GM18507 (cell line): ENCODE measurements around the gene PCNX2.

ENCODE experiments used
- DNase-seq: peaks from one replicate; pipeline ENCODE4 v3.0.0; 2011; ENCODE audit warnings: low read depth; ENCODE audit not compliant: insufficient read length; ENCODE audit errors: extremely low spot score
- FAIRE-seq: peaks from 2 replicates; lab custom pipeline; 2011; peaks lifted over from hg19 to GRCh38; lab: Jason Lieb, UNC

The PCNX2 gene

DNA sequence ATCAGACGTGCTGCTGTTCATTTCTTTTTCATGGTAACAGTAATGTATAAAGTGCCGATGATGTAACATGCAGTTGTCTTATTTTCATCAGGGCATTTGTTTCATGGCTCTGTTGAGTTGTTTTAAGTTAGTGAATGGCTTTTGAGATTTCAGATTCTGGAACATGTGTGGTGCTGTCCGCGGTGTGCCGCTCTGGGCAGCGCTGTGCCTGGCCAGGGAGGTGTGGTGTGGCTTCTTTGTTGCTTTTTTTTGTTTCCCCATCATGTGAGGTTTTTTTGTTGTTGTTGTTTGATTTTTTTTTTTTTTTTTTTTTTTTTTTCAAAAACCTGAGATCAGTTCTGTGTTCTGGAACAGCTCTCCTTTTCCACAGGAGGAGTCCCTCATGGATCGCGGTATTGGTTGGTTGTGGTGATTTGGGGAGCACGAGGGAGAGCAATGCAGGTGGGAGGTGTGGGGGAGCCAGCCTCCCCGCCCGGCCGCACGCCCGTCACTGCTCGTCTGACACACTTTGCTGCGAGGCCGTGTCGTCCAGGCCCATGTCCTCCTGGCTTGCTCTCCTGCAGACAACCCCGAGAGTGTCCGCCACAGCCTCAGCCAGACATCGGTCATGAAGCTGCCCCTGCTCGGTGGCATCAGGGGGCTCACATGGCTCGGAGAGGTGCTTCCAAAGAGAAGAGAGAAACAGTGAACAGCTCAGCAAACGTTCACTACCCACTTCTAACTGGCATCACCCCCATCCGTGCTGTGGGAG is 311.5 kb downstream of the PCNX2 start:
- FAIRE-seq (no peak), DNase-seq (no peak)

DNA sequence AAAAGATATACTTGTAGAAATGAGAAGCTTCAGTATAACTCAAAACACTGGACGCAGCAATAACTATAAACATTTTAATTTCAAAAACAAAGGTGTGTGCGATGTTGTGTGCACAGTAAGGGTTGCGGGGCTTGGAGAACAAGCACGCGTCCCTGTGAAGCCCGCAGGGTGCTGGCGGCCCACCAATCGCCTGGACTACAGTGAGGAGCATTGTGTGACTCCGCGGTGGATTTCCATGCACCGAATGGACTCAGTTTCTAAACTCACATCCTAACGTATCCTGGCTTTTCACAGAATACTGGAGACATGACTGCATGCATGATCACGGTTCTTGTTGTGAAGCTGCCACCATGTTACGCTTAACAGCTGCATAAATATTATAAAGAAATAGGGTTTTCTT is 312.1 kb downstream of the PCNX2 start:
- no peak for FAIRE-seq

DNA sequence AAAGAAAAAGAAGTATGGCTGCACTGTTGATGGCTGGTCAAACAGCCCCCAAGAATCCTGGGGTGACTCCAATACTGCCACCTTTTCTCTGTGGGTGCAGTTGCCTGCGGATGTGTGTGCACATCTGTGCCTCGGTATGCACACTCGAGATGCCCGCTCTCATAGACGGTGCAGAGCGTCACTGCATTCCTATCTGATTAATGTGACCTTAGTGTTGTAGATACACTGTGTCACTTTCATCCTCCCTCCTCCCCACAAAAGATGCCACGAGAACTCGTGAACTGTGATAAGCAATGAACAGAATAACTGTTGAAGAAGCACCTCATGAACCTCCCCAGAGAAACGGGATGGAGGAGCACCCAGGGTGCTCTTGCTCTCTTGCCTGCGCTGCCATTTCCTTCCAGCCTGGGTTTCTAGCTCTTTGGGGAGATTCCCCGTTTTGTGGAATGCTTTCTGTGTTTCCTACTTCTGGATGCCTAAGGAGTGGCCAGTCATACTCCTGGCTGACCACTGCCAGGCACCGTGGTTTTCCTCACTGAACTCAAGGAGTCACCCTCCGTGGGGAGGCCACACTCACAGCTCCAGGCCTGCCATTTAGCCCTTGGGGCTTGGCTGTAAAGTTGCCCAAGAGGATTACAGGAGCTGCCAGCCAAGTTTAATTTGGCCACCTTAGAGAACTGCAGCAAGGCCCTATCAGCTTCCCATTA is 313.1 kb downstream of the PCNX2 start:
- FAIRE-seq, result no peak
- DNase-seq, result no peak

More for the DNA sequence above, 312.1 kb downstream of the PCNX2 start:
- DNase-seq, result no peak

DNA sequence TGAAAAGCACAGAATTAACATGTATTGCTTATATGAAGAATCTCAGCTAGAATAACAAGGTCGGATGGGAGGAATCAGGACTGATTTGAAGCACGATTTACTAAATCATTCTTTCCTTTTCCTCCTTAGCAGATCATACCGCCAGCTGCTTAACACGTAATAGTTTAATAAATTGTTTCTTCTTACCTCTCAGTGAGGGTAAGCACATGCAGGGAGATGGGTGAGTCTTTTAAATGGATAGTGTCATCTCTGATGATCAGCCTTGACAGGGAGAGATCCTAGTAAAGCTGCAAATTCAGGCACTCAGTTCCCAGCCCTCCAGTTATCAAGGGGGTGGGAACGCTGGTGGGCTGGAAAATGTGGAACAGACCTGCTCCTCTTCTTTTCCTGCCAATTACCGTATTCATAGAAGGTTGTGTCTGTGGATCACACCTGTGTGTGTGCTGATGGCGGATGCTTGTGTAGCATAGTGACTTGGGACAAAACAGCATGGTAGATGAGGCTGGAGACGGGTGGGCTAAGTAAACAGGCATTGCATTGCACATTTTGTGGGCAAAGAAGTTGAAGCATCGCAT is 314.5 kb downstream of the PCNX2 start:
- FAIRE-seq, result no peak
- no peak for DNase-seq

DNA sequence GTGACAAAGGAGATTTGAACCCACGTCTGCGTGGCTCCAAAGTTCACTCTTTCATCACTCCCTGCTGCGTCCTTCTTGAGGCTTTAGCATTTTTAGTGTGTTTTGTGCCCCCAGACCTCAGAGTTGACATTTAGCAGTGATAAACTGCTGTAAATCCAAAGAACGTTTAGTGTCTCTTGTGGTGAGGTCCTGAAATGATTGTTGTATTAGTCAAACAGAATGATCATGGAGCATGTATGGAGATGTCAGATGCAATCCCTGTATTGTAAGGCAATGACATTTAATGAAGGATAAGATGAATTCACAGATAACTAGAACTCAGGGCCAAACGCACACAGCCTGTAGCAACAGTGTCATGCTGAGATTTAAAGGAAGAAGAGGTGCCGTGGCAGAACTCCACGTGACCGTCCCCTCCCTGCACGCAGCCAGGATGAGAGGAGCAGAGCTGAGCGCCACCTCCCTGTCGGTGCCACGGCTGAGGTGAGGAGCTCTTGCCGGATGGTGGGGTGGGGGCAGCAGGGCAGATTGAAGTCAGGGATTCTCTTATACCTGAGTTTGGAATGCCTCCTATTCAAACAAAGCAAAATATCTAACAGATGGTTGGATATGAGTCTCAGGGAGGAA is 315.1 kb downstream of the PCNX2 start:
- no peak for FAIRE-seq
- DNase-seq, result no peak

DNA sequence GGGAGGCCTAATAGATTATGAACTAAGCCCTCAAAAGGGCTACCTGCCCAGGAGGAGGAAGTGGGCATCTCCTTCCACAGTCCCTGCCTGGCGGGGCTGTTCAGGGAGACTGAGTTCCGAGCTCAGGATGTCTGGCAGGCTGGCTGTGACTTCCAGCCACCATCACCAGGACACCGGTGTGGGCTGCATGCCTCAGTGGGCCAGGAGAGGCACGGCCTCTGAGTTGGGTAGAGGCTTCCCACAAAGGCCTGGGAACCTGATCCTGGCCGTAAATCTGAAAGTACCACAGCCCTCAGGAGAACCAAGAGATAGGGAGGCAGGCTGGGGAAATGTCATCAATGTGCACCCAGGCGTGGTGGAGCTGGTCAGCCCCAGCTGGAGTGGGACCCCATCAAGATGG is 316.0 kb downstream of the PCNX2 start:
- FAIRE-seq, result no peak
- DNase-seq, result no peak

DNA sequence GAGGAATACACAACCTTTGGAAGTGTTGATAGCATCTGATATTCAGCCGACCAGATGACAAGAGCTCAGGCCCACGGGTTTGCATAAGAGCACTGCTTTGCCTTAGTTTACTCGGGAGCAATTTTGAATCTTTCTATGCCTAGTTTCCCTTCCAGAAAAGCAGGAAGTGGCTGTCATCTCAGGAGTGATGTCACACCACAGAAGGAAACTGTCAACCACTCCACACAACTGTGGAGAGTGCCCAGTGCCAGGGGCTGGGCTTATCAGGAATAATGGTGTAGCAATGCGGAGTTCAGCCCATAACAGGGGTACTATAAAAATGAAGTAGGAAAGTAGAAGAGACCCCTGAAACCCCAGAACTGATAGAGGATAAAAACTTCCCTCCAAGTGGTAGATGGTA is 316.7 kb downstream of the PCNX2 start:
- no peak for DNase-seq
- no peak for FAIRE-seq

DNA sequence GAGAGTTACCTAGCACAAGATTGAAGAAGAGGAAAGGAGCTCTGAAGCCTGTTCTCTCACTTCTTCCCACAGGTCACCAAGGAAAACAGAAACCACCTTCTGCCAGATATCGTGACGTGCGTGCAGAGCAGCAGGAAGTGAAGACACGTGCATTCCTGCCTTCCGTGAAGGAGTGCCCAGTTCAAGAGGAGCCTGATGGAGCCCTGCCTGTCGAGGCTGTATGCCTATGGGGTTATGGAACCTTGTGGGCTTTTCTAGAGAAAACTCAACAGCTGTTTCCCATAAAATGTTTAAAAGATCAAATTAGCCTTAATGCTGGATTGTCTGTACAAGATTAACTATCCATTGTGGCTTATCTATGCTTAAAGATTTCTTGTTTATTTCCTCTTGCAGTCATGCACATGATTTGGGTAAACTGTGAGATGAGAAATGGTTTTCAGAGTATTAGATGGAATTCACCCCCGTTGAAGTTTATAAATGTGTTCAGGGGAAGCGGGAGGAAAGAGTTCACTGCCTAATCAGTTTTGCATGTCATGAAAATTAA is 317.4 kb downstream of the PCNX2 start:
- DNase-seq (no peak), FAIRE-seq (no peak)

DNA sequence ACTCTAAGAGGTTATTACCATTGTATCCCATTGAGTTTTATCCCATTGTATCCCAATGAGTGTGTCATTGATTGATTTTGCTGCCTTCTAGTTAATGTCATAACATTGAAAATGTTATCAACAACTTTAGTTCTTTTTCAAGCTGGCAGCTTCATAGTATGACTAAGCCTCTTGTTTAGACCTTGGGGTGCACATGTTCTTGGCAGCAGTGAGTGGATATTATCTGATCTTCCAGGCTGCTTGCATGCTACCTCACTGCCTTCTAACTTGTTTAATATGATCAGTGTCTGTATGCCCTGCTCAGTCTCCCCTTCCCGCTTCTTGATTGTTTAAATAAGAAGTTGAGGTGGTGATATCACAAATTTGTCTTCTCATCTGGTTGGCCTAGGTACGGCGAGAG is 320.6 kb downstream of the PCNX2 start:
- no peak for DNase-seq
- no peak for FAIRE-seq

DNA sequence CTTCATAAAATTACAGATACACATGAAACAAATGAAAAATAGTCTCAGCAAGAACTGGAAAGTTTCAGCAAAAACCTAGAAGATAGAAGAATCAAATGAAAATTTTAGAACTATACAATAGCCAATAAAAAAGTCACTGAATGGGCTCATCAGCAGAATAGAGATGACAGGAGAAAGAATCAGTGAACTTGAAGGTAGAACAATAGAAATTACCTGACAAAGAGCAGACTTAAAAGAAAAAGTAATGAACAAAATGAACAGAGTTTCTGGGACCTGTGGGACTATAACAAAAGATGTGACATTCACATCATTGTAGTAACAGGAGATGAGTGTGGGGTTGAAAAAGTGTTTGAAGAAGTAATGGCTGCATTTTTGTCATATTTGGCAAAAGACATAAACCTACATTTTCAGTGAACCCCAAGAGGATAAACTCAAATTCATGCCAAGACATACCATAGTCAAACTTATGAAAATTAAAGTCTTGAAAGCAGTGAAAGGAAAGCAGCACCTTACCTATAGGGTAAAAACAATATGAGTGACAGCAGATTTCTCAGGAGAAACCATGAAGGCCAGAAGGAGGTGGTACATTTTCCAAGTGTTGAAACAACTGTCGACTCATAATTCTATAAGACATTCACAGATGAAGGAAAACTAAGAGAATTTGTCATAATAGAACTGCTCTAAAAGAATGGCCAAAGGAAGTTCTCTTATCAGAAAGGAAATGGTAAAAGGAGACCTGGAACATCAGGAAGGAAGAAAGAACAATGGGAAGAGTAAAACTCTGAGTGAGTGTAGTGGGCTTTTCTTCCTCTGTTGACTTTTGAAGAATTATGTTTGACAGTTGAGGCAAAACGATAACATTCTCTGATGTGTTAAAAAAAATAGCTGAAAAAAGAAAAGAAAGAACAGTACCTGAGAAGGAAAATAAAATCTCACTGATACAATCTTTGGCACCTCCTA is 321.6 kb downstream of the PCNX2 start:
- no peak for FAIRE-seq
- DNase-seq, result no peak

DNA sequence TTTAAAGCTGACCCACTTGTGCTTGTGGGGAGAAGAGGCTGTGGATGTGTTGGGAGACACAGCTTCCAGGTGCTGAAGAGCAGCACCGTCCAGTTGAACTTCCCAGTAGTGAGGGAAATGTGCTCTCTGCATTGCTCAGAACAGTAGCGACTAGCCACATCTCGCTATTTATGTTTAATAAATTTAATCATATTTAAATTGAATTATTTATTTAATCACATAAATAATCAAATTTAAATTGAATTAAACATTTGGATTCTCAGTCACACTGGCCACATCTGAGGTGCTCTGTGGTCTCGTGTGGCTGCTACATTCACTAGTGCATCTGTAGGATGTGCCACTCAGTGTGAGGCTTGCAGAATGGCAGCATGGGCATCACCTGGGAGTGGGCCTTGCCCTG is 325.0 kb downstream of the PCNX2 start:
- DNase-seq (no peak), FAIRE-seq (no peak)

DNA sequence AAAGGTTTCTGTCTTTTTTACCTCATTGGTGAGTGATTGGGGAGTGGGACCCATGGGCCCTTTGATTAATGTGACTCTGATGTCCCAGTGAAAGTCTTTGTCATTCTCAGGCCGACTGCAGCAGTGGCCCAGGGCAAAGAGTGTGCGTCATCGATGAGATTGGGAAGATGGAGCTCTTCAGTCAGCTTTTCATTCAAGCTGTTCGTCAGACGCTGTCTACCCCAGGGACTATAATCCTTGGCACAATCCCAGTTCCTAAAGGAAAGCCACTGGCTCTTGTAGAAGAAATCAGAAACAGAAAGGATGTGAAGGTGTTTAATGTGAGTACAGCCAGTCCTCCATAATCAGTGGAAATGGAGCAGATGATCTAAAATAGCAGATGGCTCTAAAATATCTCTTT is 325.7 kb downstream of the PCNX2 start:
- FAIRE-seq, result no peak

DNA sequence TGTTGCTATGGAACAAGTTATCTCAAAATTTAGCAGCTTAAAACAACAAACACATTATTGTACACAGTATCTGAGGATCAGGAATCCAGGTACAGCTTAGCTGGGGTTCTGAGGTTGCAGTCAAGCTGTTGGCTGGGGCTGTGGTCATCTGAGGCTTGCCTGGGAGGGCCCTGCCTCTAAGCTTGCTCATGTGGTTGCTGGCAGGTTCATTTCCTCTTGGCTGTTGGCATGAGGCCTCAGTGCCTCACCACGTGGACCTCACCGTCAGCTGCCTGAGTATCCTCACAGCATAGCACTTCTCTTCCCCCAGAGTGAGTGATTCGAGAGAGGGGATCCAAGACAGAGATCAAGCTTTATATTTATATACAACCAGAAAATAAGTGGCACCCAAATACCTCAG is 326.6 kb downstream of the PCNX2 start:
- FAIRE-seq, result no peak

More for the DNA sequence above, 325.7 kb downstream of the PCNX2 start:
- no peak for DNase-seq

DNA sequence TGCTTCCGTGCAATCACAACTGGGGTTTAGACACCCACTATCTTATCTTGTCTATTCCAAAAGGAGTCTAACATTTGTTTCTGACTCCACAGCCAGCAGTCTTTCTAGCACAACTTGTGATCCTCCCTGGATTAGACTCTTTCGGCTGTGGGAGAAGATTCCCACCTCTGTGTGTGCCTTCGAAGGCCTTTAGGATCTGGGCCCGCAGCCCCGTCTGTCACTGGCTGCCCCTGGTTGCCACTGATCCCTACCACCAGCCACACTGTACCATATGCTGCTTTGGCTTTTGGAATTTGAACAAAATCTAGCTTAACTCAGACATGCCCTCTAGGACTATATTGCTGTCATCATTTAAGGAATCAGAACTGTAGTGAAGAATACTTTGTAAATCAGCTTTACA is 327.1 kb downstream of the PCNX2 start:
- no peak for FAIRE-seq

More for the DNA sequence above, 326.6 kb downstream of the PCNX2 start:
- DNase-seq, result no peak

DNA sequence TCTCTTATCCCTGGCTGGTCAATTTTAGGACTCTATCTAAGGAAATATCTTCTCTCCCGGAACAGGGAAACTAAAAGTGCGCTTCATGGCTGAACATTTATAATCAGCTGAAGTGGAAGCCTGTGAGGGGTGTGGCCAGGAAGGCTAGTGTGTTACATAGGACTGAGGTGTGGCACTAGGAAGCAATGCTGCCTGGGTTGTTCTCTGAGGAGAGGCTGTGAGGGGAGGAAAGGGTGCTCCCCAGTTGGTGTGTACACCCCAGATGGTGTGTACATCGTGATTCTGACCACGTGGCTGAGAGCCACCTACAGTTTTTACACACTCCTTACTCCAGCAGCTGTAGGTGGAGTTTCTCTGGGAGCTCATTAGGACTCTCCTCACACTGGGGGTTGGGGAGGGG is 328.9 kb downstream of the PCNX2 start:
- DNase-seq (no peak), FAIRE-seq (no peak)

More for the DNA sequence above, 327.1 kb downstream of the PCNX2 start:
- DNase-seq, result no peak

DNA sequence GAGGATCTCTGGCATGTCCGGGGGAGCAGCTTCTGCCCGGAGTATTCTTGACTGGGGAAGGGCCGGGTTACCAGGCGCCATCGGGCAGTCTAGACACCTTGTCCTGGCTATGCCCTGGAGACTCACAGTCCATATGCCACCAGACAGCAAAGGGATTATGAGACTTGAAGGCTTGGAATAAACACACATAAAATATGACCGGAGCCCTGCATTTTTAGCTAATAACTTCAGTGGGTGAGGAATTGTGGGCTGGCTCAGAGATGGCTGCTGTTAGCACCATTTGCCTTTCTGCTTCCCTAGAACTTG is 329.7 kb downstream of the PCNX2 start:
- no peak for DNase-seq

DNA sequence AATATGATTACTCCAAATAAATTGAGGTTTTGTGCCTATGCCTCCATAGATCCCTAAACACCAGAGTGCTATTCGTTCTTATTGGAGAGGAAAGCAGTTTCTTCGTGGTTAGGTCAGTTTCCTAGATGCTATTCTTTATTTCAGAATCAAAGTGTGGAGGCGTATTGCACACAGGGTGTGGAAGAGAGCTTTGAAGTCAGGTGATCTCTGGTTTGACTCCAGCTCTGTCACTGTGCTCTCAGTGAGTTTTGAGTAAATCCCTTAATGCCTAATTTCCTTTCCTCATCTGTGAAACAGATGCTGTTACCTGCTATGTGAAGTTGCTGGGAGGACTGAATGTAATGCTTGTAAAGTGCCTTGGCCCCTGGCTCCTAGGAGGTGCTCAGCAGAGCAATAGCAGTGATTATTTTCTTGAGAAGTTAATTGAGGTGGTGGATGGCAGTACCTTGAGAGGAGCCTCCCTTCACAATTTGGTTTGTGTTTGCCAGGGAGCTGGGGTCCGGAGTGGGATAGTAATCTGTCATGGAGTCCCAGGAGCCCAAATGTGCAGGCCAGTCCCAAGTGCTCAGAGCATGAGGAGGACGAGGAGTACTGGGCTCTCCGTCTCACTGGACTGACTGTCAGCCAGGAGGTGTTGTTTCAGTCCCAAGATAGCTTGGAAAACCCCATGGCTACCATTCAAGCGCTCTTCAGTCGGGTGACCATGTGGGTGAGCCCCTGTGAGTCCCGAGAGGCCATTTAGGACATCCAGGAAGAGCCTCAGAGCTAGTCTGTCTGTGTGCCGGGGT is 330.2 kb downstream of the PCNX2 start:
- FAIRE-seq (peak; percentile 21), DNase-seq (no peak)

More for the DNA sequence above, 329.7 kb downstream of the PCNX2 start:
- no peak for FAIRE-seq

DNA sequence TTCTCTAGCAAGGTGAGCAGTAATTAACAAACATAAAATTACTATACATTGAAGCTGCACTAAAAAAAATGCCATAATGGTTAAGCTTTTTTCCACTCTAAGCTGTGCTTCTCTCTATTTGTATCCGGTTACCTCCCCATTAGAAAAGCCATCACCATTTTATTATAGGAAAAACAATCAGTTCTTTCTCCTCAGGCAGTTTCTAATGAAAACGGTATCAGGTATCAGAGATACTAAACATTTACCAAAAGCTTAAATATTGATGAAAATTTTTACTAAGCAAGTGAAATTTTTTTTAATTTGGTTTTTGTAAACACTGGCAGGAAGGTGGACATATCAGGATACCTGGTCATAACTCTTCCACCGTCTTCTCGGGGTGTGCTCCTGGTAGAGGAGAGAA is 330.9 kb downstream of the PCNX2 start:
- FAIRE-seq (no peak), DNase-seq (no peak)
